ENCODE results near the gene C5AR2.
"Not testable (repeated sequence)": the region's sequence is repeated elsewhere in the genome, so short reads cannot be mapped to it uniquely, and the experiment has no call there.

C5AR2 gene

GRCh38 chr19:47363758-47364531, 32.0 kb downstream of the C5AR2 start:
- no peak for DNase-seq (ENCODE audit: low spot score)

DNA sequence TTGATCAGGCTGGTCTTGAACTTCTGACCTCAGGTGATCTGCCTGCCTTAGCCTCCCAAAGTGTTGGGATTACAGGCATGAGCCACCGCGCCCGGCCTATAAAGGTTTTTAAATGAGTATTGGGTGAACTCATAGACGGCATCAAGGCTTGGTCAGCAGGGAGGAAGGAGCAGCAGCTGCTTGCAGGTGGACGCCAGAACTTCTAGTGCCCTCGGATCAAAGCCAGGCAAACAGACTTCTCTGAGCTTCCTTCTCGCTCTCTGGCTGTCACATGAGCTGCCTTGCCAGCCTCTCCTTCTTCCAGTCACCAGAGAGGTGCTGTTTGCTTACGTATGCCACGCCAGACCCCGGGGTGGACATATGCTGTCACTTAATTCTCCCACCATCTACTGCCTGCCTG, 33.5 kb downstream of the C5AR2 start:
- DNase-seq (ENCODE audit: low spot score), result not testable (repeated sequence)

DNA sequence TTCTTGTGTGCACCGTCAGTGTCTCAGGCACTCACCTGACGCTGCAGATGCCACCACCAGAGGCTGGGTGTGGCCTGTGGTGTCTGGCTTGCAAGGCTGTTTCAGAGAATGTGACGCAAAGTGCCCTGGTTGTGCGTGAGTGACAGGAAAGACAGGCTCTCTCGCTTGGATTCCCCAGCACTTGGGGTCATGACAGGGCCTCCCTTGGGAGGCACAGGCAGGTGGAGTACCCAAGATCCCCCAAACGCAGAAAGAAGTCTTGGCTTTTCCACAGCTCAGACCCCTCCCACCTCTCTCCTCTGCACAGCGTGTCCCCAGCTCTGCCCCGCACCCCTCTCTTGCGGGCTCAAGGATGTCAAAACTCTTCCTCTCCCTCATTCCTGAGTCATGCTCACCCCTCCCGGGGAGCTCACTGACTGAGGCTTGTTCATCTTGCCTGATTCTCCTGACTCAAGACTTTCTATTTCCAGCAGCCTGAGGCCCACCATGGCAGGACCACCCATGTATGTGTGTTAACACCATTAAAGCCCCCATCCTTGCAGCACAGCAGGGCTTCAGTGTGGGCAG, 38.2 kb downstream of the C5AR2 start:
- no peak for DNase-seq (ENCODE audit: low spot score)

- no peak for DNase-seq (ENCODE audit: low spot score)
Observed at GRCh38 chr19:47371261-47371660, 39.3 kb downstream of the C5AR2 start.

DNA sequence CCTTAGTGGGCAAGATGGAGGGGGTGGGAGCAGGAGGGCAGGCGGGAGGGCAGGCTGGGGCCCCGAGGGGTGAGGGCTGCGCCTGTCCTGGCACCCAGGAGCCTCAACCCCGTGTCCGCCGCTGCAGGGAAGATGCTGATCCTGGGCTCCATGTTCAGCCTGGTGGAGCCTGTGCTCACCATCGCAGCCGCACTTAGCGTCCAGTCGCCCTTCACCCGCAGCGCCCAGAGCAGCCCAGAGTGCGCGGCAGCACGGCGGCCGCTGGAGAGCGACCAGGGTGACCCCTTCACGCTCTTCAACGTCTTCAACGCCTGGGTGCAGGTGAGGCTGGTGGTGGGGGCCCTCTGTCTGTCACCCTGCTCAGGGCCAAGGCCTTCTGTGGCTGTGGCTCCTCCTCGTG, 40.6 kb downstream of the C5AR2 start:
- no peak for DNase-seq (ENCODE audit: low spot score)

GRCh38 chr19:47373246-47374240, 41.6 kb downstream of the C5AR2 start:
- no peak for DNase-seq (ENCODE audit: low spot score)

DNA sequence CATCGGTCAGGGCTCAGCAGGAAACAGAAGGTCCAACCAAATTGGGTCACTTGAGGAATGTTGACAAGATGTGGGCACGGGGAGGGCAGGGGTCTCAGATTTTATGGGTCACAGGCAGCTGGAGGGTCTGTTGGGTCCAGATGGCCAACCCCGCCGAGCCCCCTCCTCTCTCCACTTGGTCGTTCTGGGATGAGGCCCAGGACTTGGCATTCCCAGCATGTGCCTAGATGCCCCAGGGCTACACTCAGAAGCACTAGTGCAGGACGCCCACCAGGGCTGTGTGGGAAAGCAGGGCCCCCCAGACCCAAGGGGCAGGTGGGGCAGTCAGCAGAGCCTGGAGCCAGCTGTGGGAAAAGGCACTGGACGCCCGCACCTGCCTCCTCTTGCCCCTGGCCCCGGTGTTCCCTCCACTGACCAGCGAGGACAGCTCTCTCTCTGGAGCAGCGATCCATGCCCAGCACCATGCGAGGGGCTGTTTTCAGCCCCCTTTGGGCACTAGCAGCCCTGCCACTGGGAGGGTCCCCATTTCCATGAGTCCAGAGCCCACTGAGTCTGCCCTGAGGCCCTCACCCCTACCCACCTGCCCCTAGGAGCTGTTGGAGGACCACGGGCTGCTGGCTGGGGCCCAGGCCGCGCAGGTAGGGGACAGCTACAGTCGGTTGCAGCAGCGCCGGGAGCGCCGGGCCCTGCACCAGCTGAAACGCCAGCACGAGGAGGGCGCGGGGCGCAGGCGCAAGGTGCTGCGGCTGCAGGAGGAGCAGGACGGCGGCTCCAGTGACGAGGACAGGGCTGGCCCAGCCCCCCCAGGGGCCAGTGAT, 43.1 kb downstream of the C5AR2 start:
- DNase-seq (ENCODE audit: low spot score), result no peak

GRCh38 chr19:47375694-47376588, 44.0 kb downstream of the C5AR2 start:
- DNase-seq (ENCODE audit: low spot score), result no peak

GRCh38 chr19:47376589-47377144, 44.7 kb downstream of the C5AR2 start:
- no peak for DNase-seq (ENCODE audit: low spot score)

- peak; percentile 53 for DNase-seq (ENCODE audit: low spot score)
Observed at GRCh38 chr19:47377208-47377701, 45.3 kb downstream of the C5AR2 start.

DNA sequence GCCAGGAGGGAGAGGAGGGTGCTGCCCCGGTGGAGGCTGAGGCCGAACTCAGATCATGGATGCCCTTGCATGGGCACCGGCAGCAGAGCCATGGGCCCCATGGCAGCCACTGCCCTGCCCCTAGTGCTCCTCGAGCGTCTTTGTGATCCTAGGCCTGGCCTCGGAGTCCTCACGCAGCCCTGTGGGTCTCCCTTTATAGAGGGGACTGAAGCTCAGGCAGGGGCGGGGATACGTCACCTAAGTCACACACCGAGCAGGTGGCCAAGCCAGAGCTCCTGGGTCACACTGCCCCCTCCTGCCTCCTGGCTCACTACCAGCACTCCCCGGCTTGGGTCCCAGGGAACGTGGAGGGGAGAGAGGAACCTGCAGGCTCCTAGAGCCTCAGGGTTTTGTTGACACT, 45.8 kb downstream of the C5AR2 start:
- no peak for DNase-seq (ENCODE audit: low spot score)

DNA sequence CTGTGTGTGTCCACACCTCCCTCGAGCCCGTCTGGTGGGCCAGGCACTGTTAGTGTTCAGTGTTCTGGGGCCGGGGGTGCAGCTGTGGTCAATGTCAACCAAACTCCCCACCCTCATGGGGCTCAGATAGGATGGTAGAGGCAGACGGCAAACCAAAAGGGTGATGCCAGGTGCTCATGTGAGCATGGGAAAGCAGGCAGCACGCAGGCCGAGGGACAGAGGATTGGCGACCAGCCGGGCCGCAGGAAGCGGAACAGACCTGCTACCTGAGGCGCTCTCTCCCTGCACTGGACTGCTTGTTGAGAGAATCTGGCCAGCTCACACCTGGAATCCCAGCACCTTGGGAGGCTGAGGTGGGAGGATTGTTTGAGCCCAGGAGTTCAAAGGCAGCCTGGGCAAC, 46.3 kb downstream of the C5AR2 start:
- no peak for DNase-seq (ENCODE audit: low spot score)

- DNase-seq (ENCODE audit: low spot score), result peak; percentile 7
Observed at GRCh38 chr19:47379381-47379938, 47.5 kb downstream of the C5AR2 start.

- DNase-seq (ENCODE audit: low spot score), result no peak
Observed at GRCh38 chr19:47380559-47380958, 48.6 kb downstream of the C5AR2 start.

- DNase-seq (ENCODE audit: low spot score), result no peak
Observed at GRCh38 chr19:47381121-47381520, 49.1 kb downstream of the C5AR2 start.

DNA sequence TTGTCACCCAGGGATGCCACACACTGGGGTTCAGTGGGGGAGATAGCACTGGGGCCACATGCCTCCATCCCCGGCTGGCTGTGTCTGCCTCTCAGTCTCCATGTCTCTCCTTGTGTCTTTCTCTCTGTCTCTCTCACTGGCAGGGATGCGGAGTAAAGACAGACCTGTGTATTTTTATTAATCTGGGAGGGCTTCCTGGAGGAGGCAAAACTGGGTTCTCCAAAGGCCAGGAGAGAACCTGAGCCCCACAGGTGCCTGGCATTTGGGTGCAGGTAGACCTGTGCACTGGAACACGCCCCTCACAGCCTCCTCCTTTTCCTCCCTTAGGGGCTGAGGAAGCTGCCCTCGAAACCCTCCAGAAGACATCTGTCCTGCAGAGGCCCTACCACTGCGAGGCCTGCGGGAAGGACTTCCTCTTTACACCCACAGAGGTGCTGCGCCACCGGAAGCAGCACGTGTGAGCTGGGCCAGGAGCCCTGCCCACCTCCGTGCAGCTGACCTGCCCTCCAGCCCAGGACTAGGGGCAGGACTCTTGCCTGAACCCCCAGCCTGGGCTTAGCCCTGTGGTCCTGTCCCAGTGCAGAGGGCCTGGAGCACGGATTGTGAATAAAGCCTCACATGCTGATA, 49.8 kb downstream of the C5AR2 start:
- DNase-seq (ENCODE audit: low spot score), result no peak

GRCh38 chr19:47383890-47384289, 51.9 kb downstream of the C5AR2 start:
- DNase-seq (ENCODE audit: low spot score), result not testable (repeated sequence)

- DNase-seq (ENCODE audit: low spot score), result not testable (repeated sequence)
Observed at GRCh38 chr19:47384533-47384932, 52.6 kb downstream of the C5AR2 start.

GRCh38 chr19:47386582-47386981, 54.6 kb downstream of the C5AR2 start:
- not testable (repeated sequence) for DNase-seq (ENCODE audit: low spot score)

Measured in iPS-NIHi11 (cell line).